GM12878 (cell line): ENCODE results near the gene ISG20. TPM values are rescaled to one million over a fixed set of nuclear protein-coding genes. Genes with fewer than 3 reads are reported as not detected.
A peak's percentile ranks its signal among the peaks of the same experiment; 100 is the strongest.

Experiments used
- ATAC-seq: fragments of 200-7000 bp; cut with Tn5 transposase; 3 replicates; pipeline ENCODE4 v1.9.1; 2020; ENCODE audit warnings: mild to moderate bottlenecking, moderate library complexity
- BruUV-seq: library from RNA; stranded (reverse); fragments of 400-500 nt; replicated peaks from 2 replicates; lab custom pipeline; 2021; lab: Mats Ljungman, UMichigan
- CTCF ChIA-PET: fragments of 300-600 bp; sonication (Branson Sonifier 250); formaldehyde crosslinking; extraction: SDS; loops from one replicate; lab custom pipeline; 2021; ENCODE audit warnings: inconsistent platforms; lab: Yijun Ruan, JAX
- POLR2A ChIA-PET: fragments of 350-600 bp; formaldehyde crosslinking; extraction: SDS; loops from one replicate; lab custom pipeline; 2021; ENCODE audit warnings: inconsistent platforms; lab: Charles Lee
- RAD21 ChIA-PET: fragments of 300-600 bp; sonication (Branson Sonifier 250); formaldehyde crosslinking; loops from one replicate; lab custom pipeline; 2023; ENCODE audit warnings: antibody characterized with exemption; ENCODE audit not compliant: unreplicated experiment; lab: Charles Lee
- SMC1A ChIA-PET: fragments of 300-600 bp; sonication (Branson Sonifier 250); formaldehyde crosslinking; loops from one replicate; lab custom pipeline; 2023; ENCODE audit not compliant: unreplicated experiment, uncharacterized antibody; lab: Charles Lee
- DNase-seq: peaks from one replicate; pipeline ENCODE4 v3.0.0-alpha.2; 2011; ENCODE audit warnings: low read depth, low spot score
- FAIRE-seq: peaks from 3 replicates; lab custom pipeline; 2011; peaks lifted over from hg19 to GRCh38; lab: Jason Lieb, UNC
- H2AFZ ChIP-seq: 2 replicates; pipeline ENCODE4 v1.6.0; 2011; ENCODE audit warnings: low read depth, low read length, control low read depth; ENCODE audit not compliant: control insufficient read depth
- H3K27ac ChIP-seq: 2 replicates; pipeline ENCODE4 v1.5.1; 2011; ENCODE audit warnings: control low read depth; ENCODE audit not compliant: control insufficient read depth, insufficient read depth
- H3K27me3 ChIP-seq, 2 experiments: replicated peaks in 1 of 2; 2 replicates each; pipeline versions ENCODE4 v1.6.0 to v1.6.1; 2011; ENCODE audit warnings: low read length in 1 of 2; ENCODE audit not compliant: control insufficient read depth in 2 of 2, insufficient read depth in 2 of 2
- H3K36me3 ChIP-seq, 2 experiments: 2 replicates each; pipeline ENCODE4 v1.5.1; 2011; ENCODE audit warnings: low read length in 1 of 2; ENCODE audit not compliant: control insufficient read depth in 2 of 2, insufficient read depth in 2 of 2
- H3K4me1 ChIP-seq: 2 replicates; pipeline ENCODE4 v1.6.1; 2011; ENCODE audit warnings: mild to moderate bottlenecking, low read length, moderate library complexity, mixed read lengths; ENCODE audit not compliant: control insufficient read depth, insufficient read depth
- H3K4me2 ChIP-seq: 2 replicates; pipeline ENCODE4 v1.6.0; 2011; ENCODE audit warnings: control low read depth; ENCODE audit not compliant: control insufficient read depth, insufficient read depth
- H3K4me3 ChIP-seq: fragments of 200-600 bp; sonication (generic); 2 replicates; pipeline ENCODE4 v1.5.1; 2016
- H3K79me2 ChIP-seq: 2 replicates; pipeline ENCODE4 v1.6.0; 2011; ENCODE audit warnings: low read length; ENCODE audit not compliant: control insufficient read depth, insufficient read depth
- H3K9ac ChIP-seq: 2 replicates; pipeline ENCODE4 v1.8.0; 2011; ENCODE audit warnings: low read length, control low read depth, mixed read lengths; ENCODE audit not compliant: control insufficient read depth, insufficient read depth
- H3K9me3 ChIP-seq: replicated peaks from 3 replicates; pipeline ENCODE4 v1.5.1; 2011; ENCODE audit warnings: mild to moderate bottlenecking, low read length; ENCODE audit not compliant: control insufficient read depth, insufficient read depth
- H4K20me1 ChIP-seq: 2 replicates; pipeline ENCODE4 v1.6.0; 2011; ENCODE audit not compliant: control insufficient read depth, insufficient read depth
- ATF2 ChIP-seq: IDR thresholded peaks from 2 replicates; pipeline ENCODE4 v1.6.1; 2012; ENCODE audit warnings: low read length, inconsistent platforms
- CHD4 ChIP-seq: fragments of 200-600 bp; sonication (generic); IDR thresholded peaks from 2 replicates; pipeline ENCODE4 v1.6.1; 2016; ENCODE audit warnings: mild to moderate bottlenecking
- E2F4 ChIP-seq: IDR thresholded peaks from 2 replicates; pipeline ENCODE4 v1.6.1; 2012; ENCODE audit warnings: low read depth, low read length, improper control_type of control experiment
- HCFC1 ChIP-seq: fragments of 150-350 bp; IDR thresholded peaks from 2 replicates; pipeline ENCODE4 v1.6.1; 2014; ENCODE audit warnings: low read length
- IKZF1 ChIP-seq: fragments of 450-650 bp; conservative IDR thresholded peaks from 2 replicates; pipeline ENCODE4 v1.6.1; 2017; ENCODE audit warnings: antibody characterized with exemption, mild to moderate bottlenecking
- IKZF2 ChIP-seq, 2 experiments: fragments of 450-650 bp; IDR thresholded peaks; 2 replicates each; pipeline ENCODE4 v1.6.1; 2017; ENCODE audit warnings: mild to moderate bottlenecking in 2 of 2, moderate library complexity in 2 of 2
- MEF2B ChIP-seq: fragments of 450-650 bp; IDR thresholded peaks from 2 replicates; pipeline ENCODE4 v1.6.1; 2018; ENCODE audit warnings: mild to moderate bottlenecking, moderate library complexity; ENCODE audit not compliant: partially characterized antibody, poor library complexity, severe bottlenecking
- MTA2 ChIP-seq: fragments of 450-650 bp; IDR thresholded peaks from 2 replicates; pipeline ENCODE4 v1.6.1; 2016; ENCODE audit warnings: low read depth, mild to moderate bottlenecking, moderate library complexity
- MYC ChIP-seq: IDR thresholded peaks from 2 replicates; pipeline ENCODE4 v1.6.1; 2011; ENCODE audit warnings: mild to moderate bottlenecking, low read length, moderate library complexity, inconsistent platforms; ENCODE audit not compliant: insufficient read depth, insufficient replicate concordance, insufficient read length, severe bottlenecking
- NBN ChIP-seq: fragments of 450-650 bp; IDR thresholded peaks from 2 replicates; pipeline ENCODE4 v1.6.1; 2016
- POLR2AphosphoS2 ChIP-seq: IDR thresholded peaks from 2 replicates; pipeline ENCODE4 v1.6.1; 2011; ENCODE audit warnings: low read depth, mild to moderate bottlenecking, low read length, improper control_type of control experiment, moderate library complexity
- RAD21 ChIP-seq: IDR thresholded peaks from 2 replicates; pipeline ENCODE4 v1.6.1; 2011; ENCODE audit warnings: mild to moderate bottlenecking, low read depth, low read length, moderate library complexity; ENCODE audit not compliant: insufficient read depth
- RB1 ChIP-seq: fragments of 450-650 bp; formaldehyde crosslinking; IDR thresholded peaks from 2 replicates; pipeline ENCODE4 v1.6.1; 2017; ENCODE audit warnings: mild to moderate bottlenecking, borderline replicate concordance
- SPI1 ChIP-seq: IDR thresholded peaks from 2 replicates; pipeline ENCODE4 v1.6.1; 2011; ENCODE audit warnings: low read depth, mild to moderate bottlenecking, low read length, moderate library complexity, borderline replicate concordance; ENCODE audit not compliant: insufficient read depth
- STAT1 ChIP-seq: fragments of 450-650 bp; conservative IDR thresholded peaks from 2 replicates; pipeline ENCODE4 v1.6.1; 2014; ENCODE audit warnings: antibody characterized with exemption, mild to moderate bottlenecking
- ZBTB4 ChIP-seq: fragments of 450-650 bp; formaldehyde crosslinking; IDR thresholded peaks from 2 replicates; pipeline ENCODE4 v1.4.0; 2022; ENCODE audit warnings: mild to moderate bottlenecking, moderate library complexity
- ZNF207 ChIP-seq: fragments of 450-650 bp; IDR thresholded peaks from 2 replicates; pipeline ENCODE4 v1.6.1; 2014; ENCODE audit warnings: antibody characterized with exemption, mild to moderate bottlenecking, borderline replicate concordance
- WGBS: methylation state at CpG from one replicate; pipeline ENCODE4 v1.1.6; 2016; ENCODE audit warnings: low lambda C conversion rate; ENCODE audit not compliant: insufficient replicate concordance, insufficient coverage; ENCODE audit errors: missing lambda C conversion rate; 5-methylcytosine and 5-hydroxymethylcytosine counted together
- in situ Hi-C: fragments of 300-500 bp; cut with MboI; formaldehyde crosslinking; loops from 9 replicates; pipeline ENCODE4 v1.14.3; 2018; ENCODE audit warnings: mixed read lengths
- intact Hi-C: fragments of 100-400 bp; cut with micrococcal nuclease; formaldehyde crosslinking; loops from one replicate; pipeline ENCODE4 v1.14.2; 2022; ENCODE audit not compliant: unreplicated experiment
- polyA plus RNA-seq, 11 experiments: library from polyadenylated mRNA; depleted of rRNA in 4 of 11; unstranded in 6 of 11; stranded (reverse) in 5 of 11; fragments of >200 nt; fragmentation: Nextera tagmentation in 4 of 11; fragmentation: Illumina TruSeq in 1 of 11; extraction: Ambion mirVana in 4 of 11; extraction: Trizol in 1 of 11; gene quantifications; 1 replicate in 1 of 11; 2 replicates in 10 of 11; pipeline versions ENCODE4 v1.2.1 to v1.2.3, GENCODE V29; 2011 to 2016; ENCODE audit warnings: inconsistent platforms in 2 of 11, missing spikeins in 2 of 11, low read depth in 1 of 11
- total RNA-seq, 4 experiments: library from RNA; depleted of rRNA in 3 of 4; stranded (reverse); fragments of >200 nt in 3 of 4; fragmentation: Illumina TruSeq in 1 of 4; extraction: Trizol in 1 of 4; gene quantifications; 2 replicates each; pipeline versions ENCODE4 v1.2.1 to v1.2.3, GENCODE V29; 2013 to 2021

Gene ISG20
- total and polyA plus RNA-seq, 10 of the 15 experiments (the other 5 are each of a cell fraction or from before 2014, with no cell fraction given), result 23.4 to 210 (median 85.9) TPM

- no peaks in the 10 kb centered on the region for H3K9me3 ChIP-seq
- ChIA-PET SMC1A (no interaction called here), POLR2A (interaction anchor here (0.6 to 1.0 kb wide), 4 partner anchors 15 to 923 kb away, joined by 3 to 9 read pairs (median 5); no protein-coding TSS in a partner anchor), CTCF (interaction anchor here (0.6 to 1.0 kb wide), 2 partner anchors 18 to 244 kb away, joined by 3 to 4 read pairs; no protein-coding TSS in a partner anchor), RAD21 (no interaction called here)
- no peak overlapping the region for H3K9ac ChIP-seq
- H3K27me3 ChIP-seq, result no peaks in the 10 kb centered on the region
- in situ Hi-C loops, result no loop called here
- H3K79me2 ChIP-seq, result peaks cover 36% of the 10 kb centered on the region
- H3K4me2 ChIP-seq, result peak overlapping the region; percentile 89
- H4K20me1 ChIP-seq, result 0 out of 2 replicates have a peak, but pooled peaks cover under 1% of the 10 kb centered on the region
- no peak for DNase-seq
- BruUV-seq, result no TSS peak
- peaks cover 41% of the 10 kb centered on the region for H3K4me1 ChIP-seq
- ATAC-seq, result no peak
- H2AFZ ChIP-seq, result no peak overlapping the region
- peak overlapping the region; percentile 99 for H3K27ac ChIP-seq
- peak overlapping the region; percentile 23; the same call in 1 of the 2 replicates for H3K4me3 ChIP-seq
- WGBS, result 20% methylated on average over 12 of the region's 12 CpGs
- intact Hi-C loops, result no loop called here
- no peak for FAIRE-seq
- peaks cover 0 to 4% of the 10 kb centered on the region in 2 experiments for H3K36me3 ChIP-seq
- TF ChIP-seq POLR2AphosphoS2 (no peak), RB1 (peak; percentile 58; the same call in 1 of the 2 replicates), SPI1 (peak; percentile 54), IKZF1 (peak; percentile 34; the same call in 1 of the 2 replicates), MYC (no peak), STAT1 (no peak), CHD4 (no peak), ZNF207 (no peak), ZBTB4 (no peak), MEF2B (no peak), NBN (0 out of 2 replicates have a peak, but pooled peaks have one; percentile 10), ATF2 (0 out of 2 replicates have a peak, but pooled peaks have one; percentile 7), MTA2 (no peak), IKZF2 (IDR thresholded peaks at IDR 0.05) (peak in 1 of 2 experiments; percentile 27; a peak in 1 of 4 replicates), HCFC1 (no peak), RAD21 (no peak), E2F4 (no peak)
These were observed 3.2 kb downstream of the ISG20 start for GRCh38 chr15:88641959-88642452.
